MG63 (cell line): ENCODE measurements around the gene NNMT. TPM values are rescaled to one million over a fixed set of nuclear protein-coding genes. Genes with fewer than 3 reads are reported as not detected.
"Not testable (repeated sequence)": the region's sequence is repeated elsewhere in the genome, so short reads cannot be mapped to it uniquely, and the experiment has no call there.

Experiments
- DNase-seq: peaks from one replicate; pipeline ENCODE4 v3.0.0-alpha.2; 2020
- H3K27me3 ChIP-seq: fragments of 250-450 bp; sonication (Bioruptor Pico); 2 replicates; pipeline ENCODE4 v1.5.1; 2020; ENCODE audit warnings: mild to moderate bottlenecking, moderate library complexity
- H3K36me3 ChIP-seq: fragments of 250-450 bp; sonication (Bioruptor Pico); 2 replicates; pipeline ENCODE4 v1.5.1; 2020; ENCODE audit warnings: mild to moderate bottlenecking, moderate library complexity
- H3K4me3 ChIP-seq: fragments of 250-450 bp; sonication (Bioruptor Pico); 2 replicates; pipeline ENCODE4 v1.5.1; 2020; ENCODE audit warnings: mild to moderate bottlenecking, moderate library complexity
- H3K9me3 ChIP-seq: fragments of 250-450 bp; sonication (Bioruptor Pico); 2 replicates; pipeline ENCODE4 v1.5.1; 2020; ENCODE audit warnings: mild to moderate bottlenecking, moderate library complexity
- total RNA-seq: library from RNA; depleted of rRNA; stranded (reverse); fragments of >200 nt; shearing (Covaris generic); gene quantifications from 2 replicates; pipeline ENCODE4 v1.2.3, GENCODE V29; 2014; ENCODE audit warnings: low replicate concordance

Gene NNMT
- total RNA-seq, 1 experiment from 2014 or later, result 715 TPM

DNA sequence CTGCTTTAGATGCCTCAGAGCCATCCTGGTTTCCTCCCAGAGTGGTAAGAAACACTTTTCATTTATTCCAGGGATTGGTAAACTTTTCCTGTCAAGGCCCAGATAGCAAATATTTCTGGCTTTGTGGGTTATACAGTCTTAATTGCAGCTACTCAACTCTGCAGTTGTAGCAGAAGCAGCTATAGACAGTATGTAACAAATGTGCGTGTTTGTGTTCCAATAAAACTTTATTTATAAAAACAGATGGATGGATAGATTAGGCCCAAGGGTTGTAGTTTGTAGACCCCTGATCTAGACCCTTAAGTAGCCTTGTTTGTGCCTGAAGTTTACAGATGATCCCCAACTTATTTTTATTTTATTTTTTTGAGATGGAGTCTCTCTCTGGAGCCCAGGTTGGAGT lies 17.9 kb downstream of the NNMT start:
- H3K36me3 ChIP-seq, result peaks cover 81% of the 10 kb centered on the region
- H3K27me3 ChIP-seq, result no peaks in the 10 kb centered on the region
- no peak for DNase-seq
- H3K4me3 ChIP-seq, result no peak overlapping the region
- no peaks in the 10 kb centered on the region for H3K9me3 ChIP-seq

GRCh38 chr11:114315749-114316368 lies 19.7 kb downstream of the NNMT start:
- H3K27me3 ChIP-seq, result no peaks in the 10 kb centered on the region
- peaks cover 63% of the 10 kb centered on the region for H3K36me3 ChIP-seq
- no peak overlapping the region for H3K4me3 ChIP-seq
- H3K9me3 ChIP-seq, result no peaks in the 10 kb centered on the region
- DNase-seq, result no peak

DNA sequence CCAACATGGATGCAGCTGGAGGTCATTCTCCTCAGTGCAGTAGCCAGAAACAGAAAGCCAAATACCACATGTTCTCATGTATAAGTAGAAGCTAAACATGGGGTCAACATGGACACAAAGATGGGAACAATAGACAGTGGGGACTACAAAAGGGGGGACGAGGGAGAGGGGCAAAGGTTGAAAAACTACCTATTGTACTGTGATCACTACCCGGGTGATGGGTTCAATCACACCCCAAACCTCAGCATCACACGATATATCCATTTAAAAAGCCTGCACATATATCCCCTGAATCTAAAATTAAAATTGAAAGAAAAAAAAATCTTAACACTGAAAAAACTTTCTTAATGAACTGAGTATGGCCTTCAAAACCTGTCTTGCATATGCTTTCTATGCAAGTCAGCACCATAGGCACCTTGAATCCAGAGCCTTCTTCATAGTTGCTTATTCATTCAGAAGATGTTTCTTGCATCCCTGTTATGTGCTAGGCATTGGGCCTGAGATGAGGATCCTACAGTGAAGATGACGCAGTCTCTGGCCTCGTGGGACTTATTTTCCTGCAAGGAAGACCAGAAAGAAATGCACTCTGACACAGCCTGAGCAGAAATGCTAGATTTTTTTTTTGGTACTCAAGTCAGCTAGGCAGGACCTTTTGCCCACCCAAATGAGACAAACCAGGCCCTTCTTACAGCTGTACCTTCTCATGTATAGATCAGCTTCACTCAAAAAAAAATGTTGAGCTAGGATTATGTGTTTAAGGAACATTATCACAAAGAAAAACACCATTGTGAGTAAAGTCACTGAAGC lies 21.0 kb downstream of the NNMT start:
- Histone ChIP-seq H3K27me3 (no peaks in the 10 kb centered on the region), H3K36me3 (peaks cover 50% of the 10 kb centered on the region), H3K9me3 (no peaks in the 10 kb centered on the region), H3K4me3 (no peak overlapping the region)
- no peak for DNase-seq

DNA sequence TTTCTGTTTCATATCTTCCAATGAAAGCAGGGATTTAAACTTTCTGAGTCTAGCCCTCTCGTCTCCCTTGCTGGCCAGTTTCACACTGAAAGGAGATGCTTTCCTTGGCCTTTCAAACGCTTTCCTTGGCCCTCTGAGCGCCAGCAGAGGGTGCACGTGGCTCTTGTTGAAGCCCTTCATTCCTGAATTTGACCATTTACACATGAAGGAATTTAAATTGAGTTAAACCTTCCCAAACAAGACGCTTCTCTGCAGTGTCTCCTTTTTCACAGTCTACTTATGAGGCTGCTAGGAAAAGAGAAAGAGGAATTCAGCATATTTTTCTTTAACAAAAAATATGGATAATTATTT lies 21.6 kb downstream of the NNMT start:
- H3K9me3 ChIP-seq, result no peaks in the 10 kb centered on the region
- peak; percentile 25 for DNase-seq
- no peak overlapping the region for H3K4me3 ChIP-seq

DNA sequence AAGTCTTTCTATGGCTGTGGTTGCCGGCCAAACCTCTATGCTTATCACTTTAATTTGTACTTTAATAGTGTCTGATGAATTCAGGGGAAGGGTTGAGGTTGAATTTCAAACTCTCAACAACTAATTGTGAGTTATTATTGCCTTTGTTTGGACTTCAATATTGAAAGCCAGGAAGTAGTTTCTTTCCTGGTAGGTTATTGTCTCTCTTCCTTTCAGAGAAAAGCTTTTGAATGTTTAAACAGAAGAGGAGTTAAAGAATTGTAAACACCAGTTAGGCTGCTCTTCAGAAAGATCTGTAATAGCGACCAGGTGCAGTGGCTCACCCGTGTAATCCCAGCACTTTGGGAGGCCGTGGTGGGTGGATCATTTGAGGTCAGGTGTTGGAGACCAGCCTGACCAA lies 22.2 kb downstream of the NNMT start:
- Histone ChIP-seq H3K4me3 (no peak overlapping the region), H3K36me3 (peaks cover 45% of the 10 kb centered on the region)
- no peak for DNase-seq

More for the DNA sequence above, 21.6 kb downstream of the NNMT start:
- no peaks in the 10 kb centered on the region for H3K27me3 ChIP-seq
- peaks cover 44% of the 10 kb centered on the region for H3K36me3 ChIP-seq

GRCh38 chr11:114319716-114320328 lies 23.6 kb downstream of the NNMT start:
- Histone ChIP-seq H3K9me3 (no peaks in the 10 kb centered on the region), H3K27me3 (no peaks in the 10 kb centered on the region), H3K4me3 (no peak overlapping the region), H3K36me3 (peaks cover 31% of the 10 kb centered on the region)
- DNase-seq, result no peak

More for the DNA sequence above, 22.2 kb downstream of the NNMT start:
- H3K9me3 ChIP-seq, result no peaks in the 10 kb centered on the region
- no peaks in the 10 kb centered on the region for H3K27me3 ChIP-seq

DNA sequence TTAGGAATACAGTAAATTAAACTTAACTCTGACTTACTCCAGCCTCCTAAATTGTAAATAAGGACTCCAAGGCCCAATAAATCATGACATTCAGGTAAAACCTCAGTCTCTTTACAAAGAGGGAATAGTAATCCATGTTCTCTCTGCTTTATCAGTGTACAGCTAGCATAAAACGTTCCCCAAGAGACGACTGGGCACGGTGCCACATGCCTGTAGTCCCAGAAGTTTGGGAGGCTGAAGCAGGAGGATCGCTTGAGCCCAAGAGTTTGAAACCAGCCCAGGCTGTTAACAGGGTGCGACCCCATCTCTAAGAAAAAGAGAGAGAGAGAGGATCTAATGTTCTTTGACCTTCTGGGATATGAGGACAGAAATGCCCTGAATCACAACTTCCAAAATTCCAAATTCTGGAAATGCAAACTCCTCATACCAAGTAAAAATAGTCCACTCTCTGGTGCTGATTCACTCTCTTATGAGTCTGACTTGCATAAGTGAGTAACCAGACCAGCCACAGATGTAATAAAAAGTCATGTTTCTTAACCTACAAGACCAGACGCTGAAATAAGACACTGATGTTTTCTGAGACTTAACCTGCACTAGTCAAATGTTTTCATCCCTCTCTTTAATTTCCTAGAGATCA lies 25.5 kb downstream of the NNMT start:
- no peak overlapping the region for H3K4me3 ChIP-seq
- peak; percentile 56 for DNase-seq

GRCh38 chr11:114322934-114323333 lies 26.7 kb downstream of the NNMT start:
- no peaks in the 10 kb centered on the region for H3K9me3 ChIP-seq
- no peaks in the 10 kb centered on the region for H3K27me3 ChIP-seq
- H3K36me3 ChIP-seq, result peaks cover 6% of the 10 kb centered on the region
- no peak overlapping the region for H3K4me3 ChIP-seq
- DNase-seq, result no peak

More for the DNA sequence above, 25.5 kb downstream of the NNMT start:
- peaks cover 16% of the 10 kb centered on the region for H3K36me3 ChIP-seq
- no peaks in the 10 kb centered on the region for H3K9me3 ChIP-seq
- H3K27me3 ChIP-seq, result no peaks in the 10 kb centered on the region

GRCh38 chr11:114326151-114326550 lies 30.0 kb downstream of the NNMT start:
- peaks cover 2% of the 10 kb centered on the region for H3K36me3 ChIP-seq
- no peak for DNase-seq
- no peaks in the 10 kb centered on the region for H3K27me3 ChIP-seq
- 0 out of 2 replicates have a peak, but pooled peaks cover 2% of the 10 kb centered on the region for H3K9me3 ChIP-seq
- H3K4me3 ChIP-seq, result no peak overlapping the region

- no peak overlapping the region for H3K4me3 ChIP-seq
- no peak for DNase-seq
Observed at GRCh38 chr11:114326776-114327175, 30.6 kb downstream of the NNMT start.

DNA sequence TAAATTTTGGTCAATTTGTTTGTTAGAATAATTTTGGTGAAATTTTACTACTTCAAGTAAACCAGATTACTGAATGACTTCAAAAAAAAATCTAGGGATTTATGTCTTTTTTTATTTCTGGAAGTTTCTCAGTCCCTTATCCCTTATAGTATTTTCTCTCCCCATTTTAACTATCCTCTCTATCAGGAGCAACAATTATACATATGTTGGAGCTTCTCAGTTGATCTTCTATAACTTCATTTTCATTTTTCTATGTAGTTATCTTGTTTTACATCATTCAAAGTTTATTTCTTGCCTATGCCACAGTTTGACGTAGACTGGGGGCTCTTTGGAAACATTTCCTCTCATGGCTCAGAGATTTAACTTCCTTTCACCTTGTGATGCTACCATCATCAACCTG lies 34.2 kb downstream of the NNMT start:
- no peak for DNase-seq
- H3K36me3 ChIP-seq, result no peaks in the 10 kb centered on the region
- 0 out of 2 replicates have a peak, but pooled peaks cover 2% of the 10 kb centered on the region for H3K9me3 ChIP-seq
- H3K27me3 ChIP-seq, result no peaks in the 10 kb centered on the region
- no peak overlapping the region for H3K4me3 ChIP-seq

More at GRCh38 chr11:114326776-114327175, 30.6 kb downstream of the NNMT start:
- H3K36me3 ChIP-seq, result peaks cover 2% of the 10 kb centered on the region
- H3K27me3 ChIP-seq, result no peaks in the 10 kb centered on the region
- 0 out of 2 replicates have a peak, but pooled peaks cover 2% of the 10 kb centered on the region for H3K9me3 ChIP-seq

DNA sequence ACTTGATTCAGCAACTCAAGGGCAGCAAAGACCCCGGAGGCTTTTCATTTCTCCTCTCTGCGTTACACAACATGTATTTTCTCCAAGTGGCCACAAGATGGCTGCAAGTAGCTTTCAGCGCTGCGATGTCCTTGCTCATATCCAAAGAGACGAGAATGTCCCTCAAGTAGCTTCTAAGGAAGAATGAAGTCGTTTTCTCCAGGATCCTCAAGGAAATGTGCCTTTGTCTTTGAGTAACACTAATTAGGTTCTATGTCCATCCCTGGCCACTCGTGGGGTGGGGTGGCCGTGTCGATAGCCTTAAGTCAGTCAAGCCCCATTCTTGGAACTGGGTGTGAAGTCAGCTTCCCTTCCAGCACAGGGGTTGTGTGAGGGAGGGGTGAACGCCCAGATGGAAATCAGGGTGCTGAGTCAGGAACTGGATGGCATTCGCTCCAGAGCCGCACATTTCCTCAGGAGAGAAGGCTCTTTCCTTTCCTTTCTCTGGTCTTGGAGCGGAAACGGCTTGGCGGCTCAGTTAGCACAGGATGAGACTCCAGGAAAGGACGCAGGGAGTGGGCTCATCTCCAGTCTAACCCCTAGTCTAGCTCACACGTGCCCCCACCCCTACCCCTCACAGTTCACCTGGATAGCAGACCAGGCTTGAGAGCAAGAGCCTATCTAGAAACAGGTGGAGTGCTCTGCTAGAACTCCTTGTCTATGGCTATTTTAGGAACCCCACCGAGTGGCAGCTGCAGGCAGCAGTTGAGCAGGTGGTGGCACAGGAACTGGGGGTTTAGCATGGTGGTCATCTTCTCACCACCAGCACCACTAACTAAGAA lies 44.3 kb downstream of the NNMT start:
- peak; percentile 26 for DNase-seq
- H3K27me3 ChIP-seq, result no peaks in the 10 kb centered on the region
- H3K4me3 ChIP-seq, result peak overlapping the region; percentile 18; the same call in 1 of the 2 replicates
- no peaks in the 10 kb centered on the region for H3K9me3 ChIP-seq
- no peaks in the 10 kb centered on the region for H3K36me3 ChIP-seq

DNA sequence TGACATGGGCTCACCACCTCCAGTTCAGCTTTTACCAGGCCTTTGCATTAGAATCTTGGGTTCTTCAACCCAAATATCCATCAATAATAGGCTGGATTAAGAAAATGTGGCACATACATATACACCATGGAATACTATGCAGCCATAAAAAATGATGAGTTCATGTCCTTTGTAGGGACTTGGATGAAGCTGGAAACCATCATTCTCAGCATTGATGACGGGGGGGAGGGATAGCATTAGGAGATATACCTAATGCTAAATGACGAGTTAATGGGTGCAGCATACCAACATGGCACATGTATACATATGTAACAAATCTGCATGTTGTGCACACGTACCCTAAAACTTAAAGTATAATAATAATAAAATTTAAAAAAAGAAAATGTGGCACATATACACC lies 45.5 kb downstream of the NNMT start:
- not testable (repeated sequence) for H3K9me3 ChIP-seq, H3K36me3 ChIP-seq, DNase-seq, H3K4me3 ChIP-seq, H3K27me3 ChIP-seq

GRCh38 chr11:114342476-114342875 lies 46.3 kb downstream of the NNMT start:
- peaks cover 2% of the 10 kb centered on the region; the same call in 1 of the 2 replicates for H3K9me3 ChIP-seq
- no peak overlapping the region for H3K4me3 ChIP-seq
- no peak for DNase-seq
- H3K27me3 ChIP-seq, result no peaks in the 10 kb centered on the region
- no peaks in the 10 kb centered on the region for H3K36me3 ChIP-seq

- Histone ChIP-seq H3K27me3 (no peaks in the 10 kb centered on the region), H3K4me3 (no peak overlapping the region), H3K36me3 (no peaks in the 10 kb centered on the region), H3K9me3 (peaks cover 2% of the 10 kb centered on the region; the same call in 1 of the 2 replicates)
- DNase-seq, result no peak
Observed at GRCh38 chr11:114343020-114343419, 46.8 kb downstream of the NNMT start.

DNA sequence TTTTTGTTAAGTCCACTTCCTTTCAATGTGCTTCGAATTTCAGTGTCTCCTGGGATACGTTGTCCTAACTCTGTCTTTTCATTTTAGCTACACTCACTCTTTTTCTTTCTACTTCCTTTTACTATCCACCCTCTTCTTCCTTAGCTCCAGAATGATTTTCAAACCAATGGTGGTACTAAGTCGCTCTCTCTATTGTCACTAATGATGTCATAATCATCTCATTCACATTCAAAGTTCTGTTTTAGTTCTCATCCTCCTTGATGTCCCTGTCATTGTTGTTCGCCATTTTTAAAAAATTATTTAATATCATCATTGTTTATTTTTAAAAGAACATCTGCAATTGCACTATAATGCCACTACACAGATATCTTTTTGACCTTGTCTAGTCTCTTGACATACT lies 47.3 kb downstream of the NNMT start:
- Histone ChIP-seq H3K9me3 (peaks cover 2% of the 10 kb centered on the region; the same call in 1 of the 2 replicates), H3K27me3 (no peaks in the 10 kb centered on the region), H3K4me3 (no peak overlapping the region), H3K36me3 (no peaks in the 10 kb centered on the region)
- DNase-seq, result no peak
